ENCODE results near the gene PCBD2.
"Not testable (repeated sequence)": the region's sequence is repeated elsewhere in the genome, so short reads cannot be mapped to it uniquely, and the experiment has no call there.

Gene PCBD2

DNA sequence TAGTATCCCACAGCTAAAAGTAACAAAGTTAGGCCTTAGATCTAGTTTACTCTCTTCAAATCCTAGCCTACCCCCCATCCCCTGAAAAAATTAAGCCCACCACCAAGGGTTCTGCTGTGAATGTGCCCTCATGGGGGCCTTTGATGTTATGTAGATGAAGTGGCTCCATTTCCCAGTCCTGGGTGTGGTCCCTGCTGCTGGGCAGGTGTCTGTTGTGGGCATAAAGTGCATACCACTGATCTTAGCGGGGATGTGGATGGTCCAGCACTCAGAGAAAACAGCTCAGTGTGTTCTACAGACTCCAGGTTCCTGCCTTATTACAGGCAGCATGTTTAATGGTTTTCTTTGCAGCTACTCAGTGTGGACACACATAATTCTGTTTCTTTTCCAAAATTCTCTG lies 1.9 kb downstream of the PCBD2 start:
- DNase-seq (ENCODE audit: low spot score): no peak

- DNase-seq (ENCODE audit: low spot score): not testable (repeated sequence)
Observed at GRCh38 chr5:134910752-134911151, 5.8 kb downstream of the PCBD2 start.

- DNase-seq (ENCODE audit: low spot score): peak; percentile 16
Observed at GRCh38 chr5:134911285-134912206, 6.6 kb downstream of the PCBD2 start.

- no peak for DNase-seq (ENCODE audit: low spot score)
Observed at GRCh38 chr5:134913254-134913653, 8.3 kb downstream of the PCBD2 start.

- DNase-seq (ENCODE audit: low spot score): no peak
Observed at GRCh38 chr5:134913795-134914194, 8.9 kb downstream of the PCBD2 start.

DNA sequence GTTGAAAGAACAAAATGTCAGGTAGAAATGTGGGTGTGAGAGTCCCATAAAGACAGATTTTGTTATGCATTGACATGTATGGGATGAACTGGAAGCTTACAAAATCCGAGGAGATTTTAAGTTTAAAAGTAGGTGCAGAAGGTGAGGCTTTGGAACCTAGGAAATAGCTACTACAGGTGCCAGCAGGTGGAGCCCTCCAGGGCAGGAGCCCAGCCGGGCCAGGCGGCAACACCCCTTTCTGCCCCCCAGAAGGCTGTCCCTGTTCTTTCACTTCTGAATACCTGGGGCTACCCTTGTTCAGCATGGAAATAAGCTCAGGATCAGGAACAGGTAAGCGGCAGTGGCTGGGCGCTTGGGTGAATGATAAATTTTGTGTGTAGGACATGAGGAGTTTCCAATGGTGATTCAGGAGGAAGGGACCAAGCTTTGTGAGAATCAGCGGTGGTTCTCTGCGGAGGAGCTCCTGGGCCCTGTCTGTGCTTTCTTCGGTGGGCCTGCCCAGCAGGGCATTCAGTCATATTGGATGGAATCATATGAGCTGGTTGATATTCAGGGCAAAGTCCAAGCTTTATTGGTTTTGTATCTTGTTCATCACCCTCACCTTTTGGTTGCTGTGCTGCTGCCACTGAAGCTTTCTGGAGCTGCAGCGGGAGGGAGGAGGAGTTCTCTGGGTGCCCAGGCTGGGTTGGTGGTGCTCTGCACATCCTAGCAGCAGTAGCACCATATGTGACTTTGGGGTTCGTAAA lies 12.3 kb downstream of the PCBD2 start:
- no peak for DNase-seq (ENCODE audit: low spot score)

- no peak for DNase-seq (ENCODE audit: low spot score)
Observed at GRCh38 chr5:134918861-134919260, 13.9 kb downstream of the PCBD2 start.

GRCh38 chr5:134920848-134921575 lies 16.1 kb downstream of the PCBD2 start:
- DNase-seq (ENCODE audit: low spot score): no peak

- no peak for DNase-seq (ENCODE audit: low spot score)
Observed at GRCh38 chr5:134932508-134932907, 27.6 kb downstream of the PCBD2 start.

DNA sequence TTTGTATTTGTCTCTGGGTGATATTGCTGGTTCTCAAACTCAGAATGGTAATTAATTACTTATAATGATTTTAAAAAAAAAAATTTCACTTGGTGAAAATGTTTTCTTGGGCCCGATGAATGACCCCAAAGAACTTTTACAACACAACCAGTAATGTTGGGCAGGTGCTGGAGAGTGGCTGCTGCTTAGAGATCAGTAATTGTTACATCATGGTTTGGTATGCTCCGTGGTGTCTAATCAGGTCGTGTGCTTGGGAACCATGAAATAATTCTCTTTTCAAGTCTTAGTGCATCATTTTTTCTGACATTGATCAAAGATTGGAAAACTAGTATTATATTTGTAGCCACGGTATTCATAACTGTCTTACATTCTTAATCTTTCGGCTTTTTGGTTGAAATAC lies 29.3 kb downstream of the PCBD2 start:
- DNase-seq (ENCODE audit: low spot score): no peak

DNA sequence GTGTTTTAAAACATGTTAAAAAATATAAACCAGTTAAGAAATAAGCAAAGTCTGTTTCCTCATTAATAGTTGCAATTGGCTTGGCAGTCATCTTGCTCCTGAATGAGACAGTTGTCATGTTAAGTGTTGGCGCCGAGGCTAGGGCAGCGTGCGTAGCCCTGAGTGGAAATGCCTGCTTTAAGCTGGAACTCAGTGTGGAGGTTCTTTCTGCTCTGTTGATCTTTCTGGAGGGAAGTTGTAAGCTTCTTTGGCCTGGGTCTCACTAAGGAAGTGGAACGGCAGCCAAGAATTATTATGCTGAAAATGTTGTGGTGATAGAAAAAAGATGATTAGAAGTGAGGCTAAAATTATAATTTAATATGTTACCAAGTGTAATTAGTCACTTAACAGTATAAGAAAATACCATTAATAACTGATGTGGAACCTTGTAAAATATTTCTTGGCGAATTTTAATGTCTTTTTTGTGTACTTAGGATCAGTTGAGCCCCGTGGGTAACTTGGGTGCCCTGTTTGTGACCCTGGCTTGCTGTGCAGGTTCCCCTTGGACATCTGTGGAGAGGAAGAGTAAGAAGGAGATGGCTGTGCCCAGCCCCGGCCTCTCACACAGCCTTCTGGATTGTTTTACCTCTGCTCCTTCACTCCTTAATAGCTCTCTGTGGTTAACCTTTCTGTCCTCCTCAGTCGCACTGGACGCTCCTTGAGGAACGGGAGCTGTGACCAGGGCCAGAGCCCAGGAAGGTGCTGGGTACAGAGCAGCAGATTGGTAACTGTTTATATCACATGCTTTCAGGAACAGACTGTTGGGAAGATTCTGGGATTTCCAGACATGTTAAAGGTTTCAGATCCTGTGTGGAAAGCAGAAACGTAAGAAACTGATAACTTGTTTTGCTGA lies 31.0 kb downstream of the PCBD2 start:
- DNase-seq (ENCODE audit: low spot score): no peak

GRCh38 chr5:134937526-134937925 lies 32.6 kb downstream of the PCBD2 start:
- no peak for DNase-seq (ENCODE audit: low spot score)

DNA sequence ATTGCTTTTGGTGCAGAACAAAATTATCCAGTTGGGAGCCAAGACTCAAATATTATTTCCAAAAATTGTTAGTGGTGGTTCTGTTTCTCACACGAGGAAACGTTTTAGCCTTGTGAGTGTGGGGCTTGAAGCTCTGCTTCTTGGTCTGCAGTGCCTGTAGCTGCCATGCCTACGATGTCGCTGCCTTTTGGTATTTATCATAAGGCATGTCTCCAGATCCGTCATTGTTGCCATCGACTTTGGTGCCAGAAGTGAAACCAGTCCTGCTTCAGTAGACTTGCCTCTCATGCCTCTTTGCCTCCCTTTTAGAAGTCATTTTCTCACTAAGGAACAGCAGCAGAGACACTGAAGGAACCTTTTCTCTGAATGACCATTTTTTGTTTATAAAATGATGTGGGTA lies 33.1 kb downstream of the PCBD2 start:
- DNase-seq (ENCODE audit: low spot score): no peak

DNA sequence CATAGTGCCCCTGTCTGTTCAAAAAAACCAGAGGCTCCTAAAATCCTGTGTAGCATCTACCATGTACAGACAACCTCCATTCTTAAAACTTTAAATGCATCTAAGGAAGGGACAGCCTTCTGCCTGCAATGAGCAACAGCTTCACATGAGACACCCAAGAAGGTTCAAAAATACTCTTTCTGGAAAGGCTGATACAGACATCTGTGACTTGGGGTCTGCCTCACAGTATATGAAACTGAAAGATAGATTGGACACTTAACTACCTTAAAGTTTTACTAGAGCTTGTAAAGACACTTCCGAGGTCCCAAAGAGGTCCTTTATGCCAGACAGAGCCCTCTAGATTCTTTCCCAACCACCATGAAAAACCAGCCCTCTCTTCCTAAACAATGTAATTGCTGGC lies 34.6 kb downstream of the PCBD2 start:
- DNase-seq (ENCODE audit: low spot score): no peak

- no peak for DNase-seq (ENCODE audit: low spot score)
Observed at GRCh38 chr5:134943547-134943946, 38.6 kb downstream of the PCBD2 start.

DNA sequence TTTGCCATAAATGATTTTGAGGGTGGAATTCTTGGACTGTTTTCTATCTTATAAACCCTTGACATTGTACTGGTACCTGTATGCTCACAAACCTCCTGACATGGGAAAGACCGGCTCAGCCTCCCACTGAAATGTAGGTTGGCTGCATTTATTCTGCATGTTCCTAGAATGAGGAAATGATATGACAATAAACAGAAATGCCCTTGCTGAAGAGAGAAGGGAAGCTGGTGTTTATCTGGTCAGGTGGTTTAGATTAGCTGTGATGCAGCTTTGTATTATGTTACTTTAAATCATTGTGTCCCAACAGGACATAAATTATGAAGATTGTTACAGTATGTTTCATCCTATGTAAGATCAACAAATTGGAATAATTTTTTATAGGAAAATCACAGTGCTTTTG lies 39.7 kb downstream of the PCBD2 start:
- DNase-seq (ENCODE audit: low spot score): no peak

- no peak for DNase-seq (ENCODE audit: low spot score)
Observed at GRCh38 chr5:134945041-134945440, 40.1 kb downstream of the PCBD2 start.

GRCh38 chr5:134948911-134949310 lies 44.0 kb downstream of the PCBD2 start:
- DNase-seq (ENCODE audit: low spot score): no peak

GRCh38 chr5:134949316-134949715 lies 44.4 kb downstream of the PCBD2 start:
- no peak for DNase-seq (ENCODE audit: low spot score)

- no peak for DNase-seq (ENCODE audit: low spot score)
Observed at GRCh38 chr5:134957920-134958608, 53.1 kb downstream of the PCBD2 start.

DNA sequence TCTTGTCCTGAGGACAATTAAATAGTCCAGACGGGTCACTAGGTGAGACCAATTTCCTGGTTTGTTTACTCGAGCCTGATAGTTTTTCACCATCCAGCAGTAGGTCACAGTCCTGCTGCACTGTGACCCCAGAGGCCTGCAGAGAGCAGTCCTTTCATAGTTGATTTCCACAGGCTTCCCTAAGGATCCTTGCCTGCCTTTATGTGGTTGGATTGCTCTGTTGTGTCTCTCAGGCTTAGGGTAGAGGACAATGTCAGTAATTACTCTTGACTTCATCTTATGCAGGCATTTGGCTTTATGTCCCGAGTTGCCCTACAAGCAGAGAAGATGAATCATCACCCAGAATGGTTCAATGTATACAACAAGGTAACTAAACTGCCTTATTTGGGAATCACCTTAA lies 53.8 kb downstream of the PCBD2 start:
- no peak for DNase-seq (ENCODE audit: low spot score)

All from Ammon's horn (tissue), 1 donor.